Endometrial microvascular endothelial cells (primary cell): ENCODE measurements around the gene ARSI. TPM values are rescaled to one million over a fixed set of nuclear protein-coding genes. Genes with fewer than 3 reads are reported as not detected.

Experiments used
- in situ Hi-C: cut with HindIII; loops from 2 replicates; pipeline ENCODE4 v1.10.0; 2017; ENCODE audit warnings: low sequenced_read_pairs, low pct_unique_long_range_greater_than_20kb; ENCODE audit errors: inconsistent ontology term
- total RNA-seq: library from RNA; depleted of rRNA; stranded (reverse); fragments of >200 nt; gene quantifications from one replicate; pipeline ENCODE4 v1.2.3, GENCODE V29; 2015; ENCODE audit errors: inconsistent ontology term

Gene ARSI
- total RNA-seq, 1 donor from 2014 or later = 0.28 TPM

DNA sequence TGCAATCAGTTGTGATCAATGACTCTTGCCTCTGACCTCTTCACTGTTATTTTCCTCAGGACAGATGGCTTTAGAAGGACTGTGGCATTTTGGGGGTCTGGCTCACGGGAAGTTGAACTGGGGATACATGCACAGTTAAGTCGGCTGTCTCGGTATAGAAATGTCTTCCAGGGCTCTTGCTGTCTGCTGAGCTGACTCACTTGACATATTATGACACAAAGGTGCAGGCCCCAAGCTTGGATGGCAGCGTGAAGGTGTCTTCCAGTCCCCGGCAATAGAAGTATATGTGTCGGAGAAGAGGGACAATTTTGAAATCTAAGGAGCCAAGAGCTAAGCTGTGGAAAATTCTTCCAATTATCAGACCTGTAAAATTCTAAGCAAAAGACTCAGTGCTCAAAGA, 9.8 kb upstream of the ARSI start:
- in situ Hi-C loops = loop anchor here (25.0 kb wide), 1 partner anchor 350 kb away; the partner anchor contains the start of gene MYOZ3

- in situ Hi-C loops = loop anchor here (25.0 kb wide), 1 partner anchor 351 kb away; the partner anchor contains the start of gene MYOZ3
Observed at GRCh38 chr5:150311015-150311692, 8.4 kb upstream of the ARSI start.

DNA sequence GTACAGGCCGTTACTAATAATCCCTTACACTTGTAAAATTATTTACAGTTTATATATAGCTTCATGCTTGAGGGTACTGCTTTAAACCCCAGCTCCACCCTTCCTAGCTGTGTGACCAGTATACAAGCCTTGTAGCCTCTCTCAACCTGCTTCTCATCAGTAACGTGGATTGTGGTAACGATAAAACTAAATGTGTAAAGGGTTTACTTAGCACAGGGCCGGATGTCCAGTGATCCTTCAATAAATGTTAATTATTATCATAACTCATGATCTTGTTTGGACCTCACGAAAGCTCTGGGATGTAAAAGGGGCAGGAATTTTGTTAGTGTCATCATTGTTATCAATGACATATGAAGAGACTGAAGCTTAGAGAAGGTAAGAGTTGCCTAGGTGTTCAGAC, 7.5 kb upstream of the ARSI start:
- in situ Hi-C loops = loop anchor here (25.0 kb wide), 1 partner anchor 352 kb away; the partner anchor contains the start of gene MYOZ3

- in situ Hi-C loops = loop anchor here (25.0 kb wide), 1 partner anchor 352 kb away; the partner anchor contains the start of gene MYOZ3
Observed at GRCh38 chr5:150309886-150310239, 7.2 kb upstream of the ARSI start.

GRCh38 chr5:150309101-150309885, 6.6 kb upstream of the ARSI start:
- in situ Hi-C loops = loop anchor here (25.0 kb wide), 1 partner anchor 353 kb away; the partner anchor contains the start of gene MYOZ3

DNA sequence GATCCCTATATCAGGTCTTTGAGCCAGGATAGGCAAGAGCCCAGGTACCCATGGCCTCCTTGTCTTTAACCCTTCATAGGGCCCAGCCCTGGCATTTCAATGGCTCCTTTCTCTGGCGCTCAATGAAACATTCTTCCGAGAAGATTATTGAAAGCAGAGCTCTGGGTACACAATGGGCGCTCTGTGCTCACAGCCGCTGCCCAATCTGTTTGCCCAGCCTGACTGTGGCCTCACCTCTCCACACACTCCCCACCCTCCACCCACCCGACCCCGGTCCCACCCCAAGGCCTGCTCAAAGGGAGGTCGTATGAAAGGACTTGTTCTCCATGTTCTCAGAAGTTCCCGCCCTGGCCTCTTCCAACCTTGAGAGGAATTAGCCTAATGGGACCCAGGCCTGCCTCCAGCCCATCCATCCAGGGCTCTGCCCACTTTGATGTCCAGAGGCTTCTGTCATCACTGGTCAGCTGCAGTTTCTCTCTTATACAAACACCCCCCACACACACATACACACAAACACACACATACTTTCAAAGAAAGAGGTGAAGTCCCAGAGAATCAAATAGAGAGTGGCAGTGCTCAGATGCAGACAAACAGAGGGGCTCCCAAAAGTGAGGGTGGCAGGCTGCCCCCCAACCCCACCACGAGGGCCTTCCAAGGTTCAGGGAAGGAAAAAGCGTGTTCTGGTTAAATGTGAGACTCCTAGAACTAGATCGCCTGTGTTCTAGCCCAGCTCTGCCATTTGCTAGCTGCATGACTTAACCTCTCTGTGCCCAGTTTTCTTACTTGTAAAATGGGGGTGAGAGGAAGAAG, 5.1 kb upstream of the ARSI start:
- in situ Hi-C loops = loop anchor here (25.0 kb wide), 1 partner anchor 354 kb away; the partner anchor contains the start of gene MYOZ3

GRCh38 chr5:150306775-150307174, 4.1 kb upstream of the ARSI start:
- in situ Hi-C loops = loop anchor here (25.0 kb wide), 1 partner anchor 356 kb away; the partner anchor contains the start of gene MYOZ3

- in situ Hi-C loops = loop anchor here (25.0 kb wide), 1 partner anchor 357 kb away; the partner anchor contains the start of gene MYOZ3
Observed at GRCh38 chr5:150305557-150305956, 2.9 kb upstream of the ARSI start.

GRCh38 chr5:150305095-150305494, 2.4 kb upstream of the ARSI start:
- in situ Hi-C loops = loop anchor here (25.0 kb wide), 1 partner anchor 357 kb away; the partner anchor contains the start of gene MYOZ3

DNA sequence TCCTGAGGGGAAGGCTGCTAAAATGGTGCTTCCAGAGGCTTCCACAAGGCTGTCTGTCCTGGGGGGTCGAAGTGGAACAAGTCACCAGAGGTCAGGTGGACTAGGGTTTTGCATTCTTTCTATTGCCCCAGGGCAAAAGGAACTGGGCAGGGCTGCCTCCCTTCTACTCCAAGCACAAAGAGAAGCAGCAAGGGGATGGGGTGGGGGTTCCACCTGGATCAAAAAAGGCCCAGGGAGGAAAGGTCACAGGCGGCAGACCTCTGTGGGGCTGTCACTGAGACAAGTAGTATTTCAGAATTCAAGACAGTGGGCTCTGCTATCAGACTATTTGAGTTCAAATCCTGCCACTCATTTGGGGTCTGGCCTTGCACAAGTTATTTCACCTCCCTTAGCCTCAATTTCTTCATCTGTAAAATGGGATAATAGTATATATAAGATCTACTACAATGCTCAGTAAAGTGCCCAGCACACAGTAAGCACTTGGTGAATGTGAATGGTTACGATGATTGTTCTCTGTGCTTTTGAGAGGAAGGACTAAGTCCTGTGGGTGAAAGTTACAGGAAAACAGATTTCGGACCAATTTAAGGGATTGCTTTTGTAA, 1.9 kb upstream of the ARSI start:
- in situ Hi-C loops = loop anchor here (25.0 kb wide), 1 partner anchor 358 kb away; the partner anchor contains the start of gene MYOZ3

- in situ Hi-C loops = loop anchor here (25.0 kb wide), 1 partner anchor 358 kb away; the partner anchor contains the start of gene MYOZ3
Observed at GRCh38 chr5:150303660-150304386, 1.1 kb upstream of the ARSI start.

- in situ Hi-C loops = loop anchor here (25.0 kb wide), 1 partner anchor 359 kb away; the partner anchor contains the start of gene MYOZ3
Observed at GRCh38 chr5:150303070-150303615, 438 bp upstream of the ARSI start.

DNA sequence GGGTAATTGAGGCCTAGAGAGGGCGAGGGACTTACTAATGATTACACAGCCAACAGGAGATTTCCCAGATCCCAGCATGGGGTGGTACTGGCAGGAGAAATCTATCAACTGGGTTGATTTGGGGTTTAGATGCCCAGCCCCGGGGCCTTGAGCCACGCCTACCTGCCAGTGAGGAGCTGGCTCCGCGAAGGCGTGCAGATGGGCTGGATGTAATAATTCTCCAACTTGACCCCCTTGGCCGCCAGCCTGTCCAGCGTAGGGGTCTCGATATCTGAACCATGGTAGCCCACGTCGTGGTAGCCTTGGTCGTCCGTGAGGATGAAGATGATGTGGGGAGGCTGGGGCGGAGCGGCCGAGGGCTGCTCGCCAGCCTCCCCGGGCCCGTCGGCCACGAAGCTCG, 804 bp downstream of the ARSI start:
- in situ Hi-C loops = loop anchor here (25.0 kb wide), 1 partner anchor 360 kb away; the partner anchor contains the start of gene MYOZ3

GRCh38 chr5:150301170-150301505, 1.6 kb downstream of the ARSI start:
- in situ Hi-C loops = loop anchor here (25.0 kb wide), 1 partner anchor 361 kb away; the partner anchor contains the start of gene MYOZ3

DNA sequence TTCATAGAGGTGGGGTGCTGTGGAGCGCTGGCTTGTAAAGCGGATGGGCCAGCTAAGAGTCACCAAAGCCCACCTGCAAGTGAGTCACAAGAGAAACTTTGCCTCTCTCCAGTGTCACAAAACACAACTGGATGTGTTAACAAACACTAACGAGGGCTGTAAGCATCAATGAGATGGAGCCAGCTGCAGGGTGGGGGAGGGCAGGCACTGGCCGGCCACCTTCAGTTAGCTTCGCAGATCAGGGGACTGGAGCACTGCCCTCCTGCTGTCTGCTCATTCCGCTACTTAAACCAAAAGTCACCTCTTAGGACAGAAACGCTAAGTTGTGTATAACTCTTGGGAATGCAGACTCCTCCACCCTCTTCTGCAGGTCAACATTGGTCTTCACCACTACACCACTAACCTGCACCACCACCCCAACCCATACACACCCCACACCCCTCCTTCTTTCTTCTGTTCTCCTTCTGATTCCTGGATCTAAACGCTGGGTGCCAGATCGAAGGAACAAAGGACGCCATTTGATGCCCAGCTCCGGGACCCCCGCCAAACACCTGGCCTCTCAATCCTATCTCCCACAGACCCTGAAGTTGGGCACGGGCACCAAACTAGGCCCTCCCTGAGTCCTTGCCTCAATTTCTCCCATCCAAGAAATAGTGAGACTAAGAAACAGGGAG, 2.1 kb downstream of the ARSI start:
- in situ Hi-C loops = loop anchor here (25.0 kb wide), 1 partner anchor 362 kb away; the partner anchor contains the start of gene MYOZ3

DNA sequence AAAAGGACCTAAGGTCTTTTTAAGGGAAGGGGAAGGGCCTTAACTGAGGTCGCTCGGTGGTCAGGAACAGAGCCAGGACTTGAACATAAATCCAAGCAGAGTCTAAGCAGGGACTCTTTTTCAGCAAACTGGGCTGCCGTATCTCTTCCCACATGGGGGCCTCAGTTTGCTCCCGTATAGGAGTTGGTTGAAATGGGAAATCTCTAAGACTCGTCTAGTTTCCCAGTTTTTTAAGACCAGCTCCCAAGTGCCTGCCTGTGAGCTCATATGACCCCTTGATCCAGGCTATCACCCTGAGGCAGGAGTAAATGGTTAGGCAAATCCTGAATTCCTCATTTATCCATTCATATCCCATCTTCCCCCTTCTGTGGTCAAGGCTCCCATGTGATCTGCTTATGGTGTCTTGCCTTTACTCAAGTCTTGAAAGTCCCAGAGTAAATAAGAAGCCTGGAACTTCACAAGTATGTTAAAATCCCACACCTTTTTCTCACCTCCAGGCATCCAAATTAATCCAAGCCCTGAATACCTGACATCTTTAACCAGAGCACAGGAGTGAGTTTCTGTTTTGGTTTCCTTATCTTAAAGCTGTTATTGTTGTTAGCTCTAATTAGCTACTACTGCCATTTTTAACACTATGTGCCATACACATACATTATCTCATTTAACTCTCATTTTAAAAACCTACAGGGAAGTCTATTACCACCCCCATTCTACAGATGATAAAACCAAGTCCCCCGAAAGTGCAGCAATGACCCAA, 3.0 kb downstream of the ARSI start:
- in situ Hi-C loops = loop anchor here (25.0 kb wide), 1 partner anchor 363 kb away; the partner anchor contains the start of gene MYOZ3
